Activated naive CD8-positive, alpha-beta T cell treated with anti-CD3 and anti-CD28 coated beads, Interleukin-2, amount 10 ng/mL, durations not matched to agents 7 days and 5 days (primary cell): ENCODE measurements around the gene FES. TPM values are rescaled to one million over a fixed set of nuclear protein-coding genes. Genes with fewer than 3 reads are reported as not detected.
"Not testable (repeated sequence)": the region's sequence is repeated elsewhere in the genome, so short reads cannot be mapped to it uniquely, and the experiment has no call there.

ENCODE experiments used
- ATAC-seq: fragments of 150-1000 bp; cut with Tn5 transposase; one replicate; pipeline ENCODE4 v1.10.0; 2021; ENCODE audit warnings: low read depth, moderate library complexity
- POLR2A ChIA-PET: fragments of 350-600 bp; sonication (Branson Sonifier 250); formaldehyde crosslinking; loops from one replicate; lab custom pipeline; 2021; ENCODE audit warnings: antibody characterized with exemption; lab: Charles Lee
- DNase-seq: peaks from one replicate; pipeline ENCODE4 v3.0.0; 2021
- H3K27ac Mint-ChIP-seq: one replicate; pipeline ENCODE4 v1.8.0; 2022; ENCODE audit warnings: mild to moderate bottlenecking, mixed read lengths
- H3K27me3 Mint-ChIP-seq: one replicate; pipeline ENCODE4 v1.8.0; 2022; ENCODE audit warnings: mild to moderate bottlenecking, moderate library complexity, mixed read lengths
- H3K36me3 Mint-ChIP-seq: one replicate; pipeline ENCODE4 v1.8.0; 2021; ENCODE audit warnings: mild to moderate bottlenecking, mixed read lengths
- H3K4me1 Mint-ChIP-seq: one replicate; pipeline ENCODE4 v1.8.0; 2021; ENCODE audit warnings: mixed read lengths
- H3K4me3 Mint-ChIP-seq: one replicate; pipeline ENCODE4 v1.8.0; 2022; ENCODE audit warnings: mild to moderate bottlenecking, moderate library complexity, mixed read lengths
- H3K9me3 Mint-ChIP-seq: one replicate; pipeline ENCODE4 v1.8.0; 2021; ENCODE audit warnings: mixed read lengths
- total RNA-seq, 2 experiments: library from RNA; stranded (reverse); gene quantifications; one replicate each; pipeline ENCODE4 v1.2.3, GENCODE V29; 2021

FES gene
- total RNA-seq, 2 experiments from 2014 or later = 6.2 to 7.5 TPM

- no peak overlapping the region for H3K27ac Mint-ChIP-seq
- no peak for DNase-seq
- H3K4me3 Mint-ChIP-seq = no peak overlapping the region
- H3K4me1 Mint-ChIP-seq = peaks cover 3% of the 10 kb centered on the region
- no peaks in the 10 kb centered on the region for H3K9me3 Mint-ChIP-seq
- no peak for ATAC-seq
- POLR2A ChIA-PET = no interaction called here
- H3K27me3 Mint-ChIP-seq = no peaks in the 10 kb centered on the region
- peaks cover 5% of the 10 kb centered on the region for H3K36me3 Mint-ChIP-seq
Measured at GRCh38 chr15:90892023-90892422, 7.7 kb downstream of the FES start.

GRCh38 chr15:90892498-90893174, 8.3 kb downstream of the FES start:
- DNase-seq (no peak), ATAC-seq (no peak)
- Mint-ChIP-seq H3K36me3 (peaks cover 3% of the 10 kb centered on the region), H3K27ac (no peak overlapping the region), H3K9me3 (no peaks in the 10 kb centered on the region), H3K4me3 (no peak overlapping the region), H3K4me1 (peaks cover 2% of the 10 kb centered on the region), H3K27me3 (no peaks in the 10 kb centered on the region)
- POLR2A ChIA-PET = no interaction called here

- no peaks in the 10 kb centered on the region for H3K4me1 Mint-ChIP-seq
- peaks cover 1% of the 10 kb centered on the region for H3K36me3 Mint-ChIP-seq
- H3K4me3 Mint-ChIP-seq = no peak overlapping the region
- no peaks in the 10 kb centered on the region for H3K27me3 Mint-ChIP-seq
- no peak overlapping the region for H3K27ac Mint-ChIP-seq
- POLR2A ChIA-PET = no interaction called here
- DNase-seq (no peak), ATAC-seq (no peak)
- no peaks in the 10 kb centered on the region for H3K9me3 Mint-ChIP-seq
Measured at GRCh38 chr15:90893175-90894090, 9.1 kb downstream of the FES start.

GRCh38 chr15:90895571-90896117, 11.3 kb downstream of the FES start:
- H3K9me3 Mint-ChIP-seq = no peaks in the 10 kb centered on the region
- no peak overlapping the region for H3K27ac Mint-ChIP-seq
- H3K27me3 Mint-ChIP-seq = no peaks in the 10 kb centered on the region
- no peak overlapping the region for H3K4me3 Mint-ChIP-seq
- peaks cover 2% of the 10 kb centered on the region for H3K4me1 Mint-ChIP-seq
- ATAC-seq (no peak), DNase-seq (no peak)
- H3K36me3 Mint-ChIP-seq = peaks cover 1% of the 10 kb centered on the region
- POLR2A ChIA-PET = no interaction called here

- not testable (repeated sequence) for DNase-seq, ATAC-seq, H3K27ac Mint-ChIP-seq, H3K36me3 Mint-ChIP-seq, H3K9me3 Mint-ChIP-seq, H3K27me3 Mint-ChIP-seq, H3K4me3 Mint-ChIP-seq
- POLR2A ChIA-PET = interaction anchor here (0.6 kb wide), 1 partner anchor 43 kb away, joined by 3 read pairs; no protein-coding TSS in a partner anchor
- peaks cover 14% of the 10 kb centered on the region for H3K4me1 Mint-ChIP-seq
Measured at GRCh38 chr15:90897131-90897655, 12.9 kb downstream of the FES start.

GRCh38 chr15:90901175-90902039, 17.1 kb downstream of the FES start:
- peaks cover 10% of the 10 kb centered on the region for H3K36me3 Mint-ChIP-seq
- peak overlapping the region; percentile 83 for H3K27ac Mint-ChIP-seq
- POLR2A ChIA-PET = interaction anchor here (0.9 to 7.0 kb wide), 7 partner anchors 12 to 224 kb away, joined by 3 to 141 read pairs (median 4); partner anchors contain the start of genes FES, HDDC3 and UNC45A
- H3K9me3 Mint-ChIP-seq = no peaks in the 10 kb centered on the region
- no peaks in the 10 kb centered on the region for H3K27me3 Mint-ChIP-seq
- peak overlapping the region; percentile 83 for H3K4me3 Mint-ChIP-seq
- DNase-seq = no peak
- H3K4me1 Mint-ChIP-seq = peaks cover 25% of the 10 kb centered on the region
- no peak for ATAC-seq

- peak overlapping the region; percentile 83 for H3K27ac Mint-ChIP-seq
- no peaks in the 10 kb centered on the region for H3K27me3 Mint-ChIP-seq
- POLR2A ChIA-PET = interaction anchor here (0.6 to 7.0 kb wide), 16 partner anchors 12 to 306 kb away, joined by 3 to 141 read pairs (median 5); partner anchors contain the start of genes BLM, HDDC3, RCCD1 and UNC45A
- H3K4me3 Mint-ChIP-seq = peak overlapping the region; percentile 83
- peaks cover 25% of the 10 kb centered on the region for H3K4me1 Mint-ChIP-seq
- peaks cover 12% of the 10 kb centered on the region for H3K36me3 Mint-ChIP-seq
- DNase-seq (peak; percentile 84), ATAC-seq (peak; percentile 78)
- H3K9me3 Mint-ChIP-seq = no peaks in the 10 kb centered on the region
Measured at GRCh38 chr15:90902040-90902839, 17.9 kb downstream of the FES start.

- Mint-ChIP-seq H3K4me3 (peak within 1 kb of the TSS; percentile 88), H3K36me3 (peaks cover 13% of the 10 kb centered on the region), H3K4me1 (peaks cover 25% of the 10 kb centered on the region), H3K27me3 (no peaks in the 10 kb centered on the region), H3K9me3 (no peaks in the 10 kb centered on the region), H3K27ac (peak within 1 kb of the TSS; percentile 89)
- ATAC-seq = peak; percentile 71
- POLR2A ChIA-PET = interaction anchor here (0.6 to 7.0 kb wide), 17 partner anchors 11 to 327 kb away, joined by 3 to 141 read pairs (median 5); partner anchors contain the start of genes BLM, HDDC3, RCCD1 and UNC45A
- peak; percentile 81 for DNase-seq
Measured at GRCh38 chr15:90902840-90903732, 18.8 kb downstream of the FES start, which contains the start of gene MAN2A2. MAN2A2 (plus strand) TSS chr15:90903302; CDS start chr15:90904208, 906 bp downstream.

GRCh38 chr15:90903733-90904536, 19.6 kb downstream of the FES start:
- H3K36me3 Mint-ChIP-seq = peaks cover 13% of the 10 kb centered on the region
- POLR2A ChIA-PET = interaction anchor here (0.7 to 7.0 kb wide), 12 partner anchors 10 to 328 kb away, joined by 3 to 141 read pairs (median 6); partner anchors contain the start of genes BLM, HDDC3, RCCD1 and UNC45A
- H3K27ac Mint-ChIP-seq = peak overlapping the region; percentile 89
- ATAC-seq (no peak), DNase-seq (no peak)
- H3K4me1 Mint-ChIP-seq = peaks cover 25% of the 10 kb centered on the region
- H3K9me3 Mint-ChIP-seq = no peaks in the 10 kb centered on the region
- H3K4me3 Mint-ChIP-seq = peak overlapping the region; percentile 88
- no peaks in the 10 kb centered on the region for H3K27me3 Mint-ChIP-seq

GRCh38 chr15:90904746-90905145, 20.4 kb downstream of the FES start:
- POLR2A ChIA-PET = interaction anchor here (1.6 to 7.0 kb wide), 3 partner anchors 9 to 28 kb away, joined by 4 to 141 read pairs (median 17); partner anchors contain the start of genes HDDC3 and UNC45A
- no peak for ATAC-seq
- peak overlapping the region; percentile 16 for H3K4me3 Mint-ChIP-seq
- no peaks in the 10 kb centered on the region for H3K27me3 Mint-ChIP-seq
- no peak for DNase-seq
- H3K36me3 Mint-ChIP-seq = peaks cover 13% of the 10 kb centered on the region
- no peaks in the 10 kb centered on the region for H3K9me3 Mint-ChIP-seq
- no peak overlapping the region for H3K27ac Mint-ChIP-seq
- H3K4me1 Mint-ChIP-seq = peaks cover 25% of the 10 kb centered on the region
